Occipital lobe (tissue), 2 donors: ENCODE data around the gene ADRA2C. TPM values are rescaled to one million over a fixed set of nuclear protein-coding genes. Genes with fewer than 3 reads are reported as not detected.

Source experiments
- DNase-seq: peaks from one replicate; lab custom pipeline; 2025; lab: John Stamatoyannopoulos, UW
- total RNA-seq: library from RNA; depleted of rRNA; stranded (reverse); fragments of >200 nt; gene quantifications from one replicate; pipeline ENCODE4 v1.2.3, GENCODE V29; 2014

Gene ADRA2C
- total RNA-seq, 1 donor from 2014 or later: 2.2 TPM

- no peak for DNase-seq
These were observed 8.8 kb downstream of the ADRA2C start for GRCh38 chr4:3775005-3775404.

GRCh38 chr4:3775576-3775975 is 9.4 kb downstream of the ADRA2C start:
- no peak for DNase-seq

- no peak for DNase-seq
These were observed 10.2 kb downstream of the ADRA2C start for GRCh38 chr4:3776166-3777032.

DNA sequence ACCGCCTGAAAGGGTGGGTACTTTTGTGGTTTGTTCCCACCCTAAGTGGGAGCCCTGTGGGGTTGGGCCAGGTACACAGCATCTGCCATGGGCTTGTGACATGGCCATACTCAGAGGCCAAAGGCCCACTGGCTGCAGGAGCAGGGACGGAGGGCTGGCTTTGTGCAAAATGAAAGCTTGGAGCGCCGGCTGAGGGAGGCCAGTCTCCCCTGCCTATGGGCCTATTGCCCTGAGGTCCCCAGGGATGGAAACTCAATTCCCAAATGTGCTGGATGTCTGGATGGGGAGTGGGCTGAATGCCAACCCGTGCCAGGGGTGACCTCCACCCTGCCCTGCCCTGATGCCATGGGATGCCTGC is 10.8 kb downstream of the ADRA2C start:
- DNase-seq: no peak

GRCh38 chr4:3777669-3778068 is 11.5 kb downstream of the ADRA2C start:
- no peak for DNase-seq

- no peak for DNase-seq
These were observed 13.3 kb downstream of the ADRA2C start for GRCh38 chr4:3779509-3779908.

- DNase-seq: no peak
These were observed 14.4 kb downstream of the ADRA2C start for GRCh38 chr4:3780347-3781171.

- no peak for DNase-seq
These were observed 15.2 kb downstream of the ADRA2C start for GRCh38 chr4:3781193-3781886.

- no peak for DNase-seq
These were observed 16.1 kb downstream of the ADRA2C start for GRCh38 chr4:3781997-3782930.

DNA sequence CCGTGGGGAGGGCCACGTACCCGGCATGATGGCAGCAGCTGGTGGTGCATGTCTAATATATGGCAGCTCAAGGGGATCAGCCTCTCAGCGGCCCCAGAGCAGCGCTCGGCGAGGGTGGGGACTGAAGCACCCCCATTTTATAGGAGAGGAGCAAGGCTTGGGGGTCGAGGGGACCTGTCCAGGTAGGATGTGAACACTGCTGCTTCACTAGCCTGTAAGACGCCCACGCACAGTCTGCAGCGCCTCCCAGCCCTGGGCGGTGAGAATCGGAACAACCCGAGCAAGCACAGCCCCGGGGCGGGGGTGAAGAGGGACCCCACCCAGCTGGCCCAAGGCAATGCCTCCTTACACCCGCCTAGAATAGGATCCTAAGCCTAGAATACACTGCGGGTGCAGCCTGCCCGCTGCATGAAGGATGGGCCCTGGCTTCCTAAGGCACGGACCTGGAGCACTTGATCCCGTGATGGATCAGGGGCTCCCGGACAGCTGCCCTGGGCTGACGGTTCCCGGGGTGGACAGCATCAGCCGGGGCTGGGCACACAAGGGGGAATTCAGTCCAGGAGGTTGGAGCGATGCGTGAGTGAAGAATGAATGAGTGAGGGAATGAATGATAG is 17.6 kb downstream of the ADRA2C start:
- no peak for DNase-seq

GRCh38 chr4:3784454-3785291 is 18.5 kb downstream of the ADRA2C start:
- no peak for DNase-seq

DNA sequence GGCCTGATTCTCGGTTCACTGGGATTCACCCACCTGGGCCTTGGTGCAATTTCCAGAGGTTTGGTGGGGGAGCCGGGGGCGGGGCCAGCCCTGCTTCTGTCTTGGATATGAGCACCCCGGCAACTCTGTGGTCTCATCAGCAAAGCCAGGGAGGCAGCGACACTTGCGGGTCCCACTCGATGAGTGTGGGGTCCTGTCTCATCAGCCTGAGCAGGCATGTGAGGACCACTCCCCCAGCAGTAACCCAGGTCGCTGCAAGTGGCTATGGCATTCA is 19.0 kb downstream of the ADRA2C start:
- DNase-seq: no peak

DNA sequence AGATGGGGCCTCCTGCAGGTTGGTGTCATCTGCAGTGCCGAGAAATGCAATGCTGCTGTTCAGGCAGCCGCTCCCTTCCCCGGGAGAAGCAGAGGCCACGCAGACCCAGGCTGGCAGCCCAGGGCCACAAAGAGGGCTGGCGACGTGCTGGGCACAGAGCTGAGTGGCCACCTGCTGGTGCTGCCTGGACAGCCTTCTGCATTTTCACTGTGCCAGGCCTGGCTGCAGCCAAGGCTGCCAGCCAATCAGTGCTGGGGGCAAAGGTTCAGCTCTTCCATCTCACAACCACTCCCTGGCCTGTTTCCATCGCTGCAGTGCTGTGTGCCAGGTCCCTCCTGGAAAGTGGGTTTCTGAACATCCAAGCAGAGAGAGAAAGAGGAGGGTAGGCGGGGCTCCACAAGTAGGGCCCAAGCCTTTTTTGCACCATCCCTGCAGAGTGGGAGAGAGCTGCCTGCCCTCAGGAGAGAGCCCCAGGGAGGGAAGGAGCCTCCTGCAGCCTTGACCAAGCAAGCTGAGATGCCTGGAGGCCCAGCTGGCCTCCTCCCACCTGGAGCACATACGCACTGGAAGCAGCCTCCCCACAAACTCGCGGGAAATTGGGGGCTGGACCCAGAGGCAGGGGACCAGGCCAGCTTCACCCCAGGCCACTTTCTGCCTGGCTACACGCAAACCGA is 20.1 kb downstream of the ADRA2C start:
- peak; percentile 47 for DNase-seq

- DNase-seq: no peak
These were observed 21.5 kb downstream of the ADRA2C start for GRCh38 chr4:3787489-3788365.

- DNase-seq: no peak
These were observed 22.1 kb downstream of the ADRA2C start for GRCh38 chr4:3788366-3788660.

GRCh38 chr4:3789587-3789986 is 23.4 kb downstream of the ADRA2C start:
- DNase-seq: no peak

DNA sequence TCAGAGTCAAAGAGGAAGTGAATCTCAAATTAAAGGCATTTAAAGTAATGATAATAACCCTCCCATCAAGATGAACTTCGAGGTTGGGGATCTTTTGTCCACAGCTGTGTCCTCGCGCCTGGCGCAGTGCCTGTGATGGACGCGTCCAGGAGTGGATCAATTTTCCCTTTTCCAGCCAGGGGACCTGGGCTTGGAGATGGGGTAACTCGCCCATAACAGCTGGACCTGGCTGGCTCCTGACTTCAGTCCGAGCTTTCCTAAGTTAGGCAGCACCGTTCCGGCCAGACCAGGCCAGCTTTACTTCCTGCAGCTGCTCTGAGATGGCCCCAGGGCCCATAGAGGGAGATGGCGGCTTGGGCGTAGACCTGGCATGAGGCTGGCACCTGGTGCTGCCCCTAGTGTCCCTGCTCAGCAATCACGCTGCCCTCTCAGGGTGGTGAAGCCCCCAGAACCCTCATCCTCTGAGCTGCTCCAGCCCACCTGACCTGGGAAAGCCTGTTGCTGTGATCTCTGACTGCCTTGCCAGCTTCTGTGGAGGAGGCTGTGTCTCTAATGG is 23.9 kb downstream of the ADRA2C start:
- DNase-seq: no peak

- no peak for DNase-seq
These were observed 25.1 kb downstream of the ADRA2C start for GRCh38 chr4:3791256-3791655.
